ENCODE data around the gene LFNG. TPM values are rescaled to one million over a fixed set of nuclear protein-coding genes. Genes with fewer than 3 reads are reported as not detected.

Gene LFNG
- total and polyA plus RNA-seq, 10 donors, result 21.2 to 47.4 (median 34.0) TPM

- H3K9me3 ChIP-seq, result peaks cover 0 to 12% (median 10%) of the 10 kb centered on the region in 8 donors
- no peak overlapping the region for H3K27ac ChIP-seq
- no peak overlapping the region for H3K4me3 ChIP-seq
- H3K27me3 ChIP-seq (replicated peaks in 1 of 7), result peaks cover 0 to 33% (median 0%) of the 10 kb centered on the region in 7 donors
- H3K36me3 ChIP-seq, result no peaks in the 10 kb centered on the region
- no peak for TF ChIP-seq CTCF (IDR thresholded peaks at IDR 0.05 in 8 of 11, conservative IDR thresholded peaks at IDR 0.05 in 3 of 11)
- TF ChIP-seq POLR2AphosphoS5 (IDR thresholded peaks at IDR 0.05), result no peak
- no peak for TF ChIP-seq POLR2A (IDR thresholded peaks at IDR 0.05)
- 79 to 93% (median 84%) methylated on average over 10 of the region's 10 CpGs for WGBS, 5 donors
- no peak for DNase-seq
- intact Hi-C loops (cut with DNase I; ENCODE audit: low total_unique reads), result no loop called here
- peaks cover 5 to 26% (median 6%) of the 10 kb centered on the region in 6 donors for H3K4me1 ChIP-seq
These were observed 36.7 kb upstream of the LFNG start for GRCh38 chr7:2482725-2483451.

GRCh38 chr7:2483494-2483893 is 36.1 kb upstream of the LFNG start:
- 76 to 84% (median 80%) methylated on average over 5 of the region's 5 CpGs for WGBS, 5 donors

DNA sequence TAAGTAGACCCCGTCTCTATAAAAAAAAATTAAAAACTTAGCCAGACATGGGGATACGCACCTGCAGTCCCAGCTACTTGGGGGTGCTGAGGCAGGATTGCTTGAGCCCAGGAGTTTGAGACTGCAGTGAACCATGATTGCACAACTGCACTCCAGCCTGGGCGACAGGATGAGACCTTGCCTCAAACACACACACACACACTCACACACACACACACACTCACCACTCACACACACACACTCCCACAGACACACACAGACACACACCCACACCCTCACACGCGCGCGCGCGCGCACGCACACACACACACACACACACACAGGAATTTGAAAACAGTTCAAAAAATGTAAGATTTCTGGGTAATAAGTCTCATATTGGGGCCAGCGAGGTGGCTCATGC is 34.7 kb upstream of the LFNG start:
- Histone ChIP-seq H3K4me1 (peaks cover 0 to 26% (median 9%) of the 10 kb centered on the region in 6 donors), H3K27ac (no peak overlapping the region), H3K9me3 (peaks cover 0 to 12% (median 10%) of the 10 kb centered on the region in 8 donors), H3K36me3 (no peaks in the 10 kb centered on the region), H3K27me3 (replicated peaks in 1 of 7) (peaks cover 0 to 23% (median 0%) of the 10 kb centered on the region in 7 donors), H3K4me3 (no peak overlapping the region)
- DNase-seq, result no peak
- 76 to 85% (median 82%) methylated on average over 11 to 12 of the region's 12 CpGs for WGBS, 5 donors
- intact Hi-C loops (cut with DNase I; ENCODE audit: low total_unique reads), result no loop called here
- TF ChIP-seq CTCF (IDR thresholded peaks at IDR 0.05 in 8 of 11, conservative IDR thresholded peaks at IDR 0.05 in 3 of 11), result no peak
- no peak for TF ChIP-seq POLR2AphosphoS5 (IDR thresholded peaks at IDR 0.05)
- no peak for TF ChIP-seq POLR2A (IDR thresholded peaks at IDR 0.05)

More at GRCh38 chr7:2483494-2483893, 36.1 kb upstream of the LFNG start:
- H3K4me3 ChIP-seq, result no peak overlapping the region
- TF ChIP-seq POLR2A (IDR thresholded peaks at IDR 0.05), result no peak
- no peak for TF ChIP-seq CTCF (IDR thresholded peaks at IDR 0.05 in 8 of 11, conservative IDR thresholded peaks at IDR 0.05 in 3 of 11)
- no peak for TF ChIP-seq POLR2AphosphoS5 (IDR thresholded peaks at IDR 0.05)
- peaks cover 0 to 33% (median 0%) of the 10 kb centered on the region in 7 donors for H3K27me3 ChIP-seq (replicated peaks in 1 of 7)
- H3K4me1 ChIP-seq, result peaks cover 0 to 26% (median 3%) of the 10 kb centered on the region in 6 donors
- H3K27ac ChIP-seq, result no peak overlapping the region
- no peaks in the 10 kb centered on the region for H3K36me3 ChIP-seq
- no peak for DNase-seq
- intact Hi-C loops (cut with DNase I; ENCODE audit: low total_unique reads), result no loop called here
- peaks cover 0 to 12% (median 10%) of the 10 kb centered on the region in 8 donors for H3K9me3 ChIP-seq

DNA sequence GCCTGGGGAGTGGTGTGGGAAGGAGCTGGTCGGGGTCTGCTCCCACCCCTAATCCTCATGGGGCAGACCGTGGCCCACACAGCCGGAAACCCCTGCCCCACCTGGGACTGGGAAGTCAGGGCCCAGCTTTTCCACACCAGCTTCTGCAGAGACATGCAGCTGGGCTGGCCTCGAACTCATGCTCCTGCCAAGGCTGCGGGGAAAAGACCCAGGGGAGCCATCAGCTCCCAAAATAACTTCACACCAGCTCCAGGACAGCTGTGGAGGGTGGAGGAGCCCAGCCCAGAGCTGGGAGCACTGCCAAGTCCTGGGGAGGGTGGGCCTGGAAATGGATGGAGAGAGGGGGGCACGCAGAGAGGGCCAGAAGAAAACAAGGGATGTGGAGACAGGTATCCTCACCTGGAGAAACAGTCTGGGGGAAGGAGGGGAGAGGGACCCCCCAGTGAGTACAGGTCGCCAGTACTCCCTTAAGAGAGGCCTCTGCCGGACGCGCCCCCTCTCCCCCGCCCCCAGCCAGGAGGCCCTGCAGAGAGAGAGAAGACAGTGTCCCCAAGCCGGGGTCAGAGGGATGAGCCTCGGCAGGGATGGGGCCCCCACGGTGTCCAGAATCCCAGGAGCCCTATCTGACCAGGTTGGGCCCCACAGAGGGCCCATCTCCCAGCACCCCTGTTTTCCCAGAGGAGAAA is 31.8 kb upstream of the LFNG start:
- H3K4me1 ChIP-seq, result peaks cover 0 to 33% (median 12%) of the 10 kb centered on the region in 6 donors
- H3K36me3 ChIP-seq, result no peaks in the 10 kb centered on the region
- no peak for DNase-seq
- H3K27ac ChIP-seq, result no peak overlapping the region
- intact Hi-C loops (cut with DNase I; ENCODE audit: low total_unique reads), result no loop called here
- TF ChIP-seq POLR2A (IDR thresholded peaks at IDR 0.05) (no peak), POLR2AphosphoS5 (IDR thresholded peaks at IDR 0.05) (no peak), CTCF (IDR thresholded peaks at IDR 0.05 in 8 of 11, conservative IDR thresholded peaks at IDR 0.05 in 3 of 11) (no peak)
- H3K9me3 ChIP-seq, result peaks cover 0 to 9% (median 7%) of the 10 kb centered on the region in 8 donors
- H3K27me3 ChIP-seq (replicated peaks in 1 of 7), result peaks cover 0 to 17% (median 0%) of the 10 kb centered on the region in 7 donors
- H3K4me3 ChIP-seq, result no peak overlapping the region
- 54 to 69% (median 68%) methylated on average over 4 to 14 of the region's 14 CpGs for WGBS, 5 donors

Data from spleen (tissue), 11 donors.